Stimulated activated CD8-positive, alpha-beta memory T cell treated with anti-CD3 and anti-CD28 coated beads, Interleukin-7, amount 100 ng/mL, for 4 hours (primary cell): Measurements from ENCODE around the gene SCIN.
"Not testable (repeated sequence)": the region's sequence is repeated elsewhere in the genome, so short reads cannot be mapped to it uniquely, and the experiment has no call there.

Experiments used
- DNase-seq, 2 donors: peaks; one replicate each; pipeline ENCODE4 v3.0.0-alpha.2; 2020; ENCODE audit warnings: low read depth in 2 of 2

Gene SCIN

GRCh38 chr7:12686891-12687717 is 116.6 kb downstream of the SCIN start, which contains the start of gene ARL4A:
Gene ARL4A (plus strand): TSS chr7:12687633. CDS start chr7:12688255, 622 bp downstream.
- DNase-seq: peak; percentile 76 to 80

- no peak for DNase-seq
These were observed 117.2 kb downstream of the SCIN start for GRCh38 chr7:12687718-12688171.

GRCh38 chr7:12688485-12689170 is 118.1 kb downstream of the SCIN start:
- DNase-seq: not testable (repeated sequence)

GRCh38 chr7:12689451-12689850 is 118.9 kb downstream of the SCIN start:
- DNase-seq: no peak

- no peak for DNase-seq
These were observed 119.7 kb downstream of the SCIN start for GRCh38 chr7:12690041-12690878.

GRCh38 chr7:12691388-12691787 is 120.9 kb downstream of the SCIN start:
- DNase-seq: not testable (repeated sequence)

GRCh38 chr7:12692035-12692434 is 121.5 kb downstream of the SCIN start:
- no peak for DNase-seq

- DNase-seq: no peak
These were observed 122.1 kb downstream of the SCIN start for GRCh38 chr7:12692479-12693259.

- DNase-seq: no peak
These were observed 124.3 kb downstream of the SCIN start for GRCh38 chr7:12694817-12695216.

- DNase-seq: no peak
These were observed 125.4 kb downstream of the SCIN start for GRCh38 chr7:12695965-12696364.

GRCh38 chr7:12699299-12699698 is 128.8 kb downstream of the SCIN start:
- DNase-seq: no peak

GRCh38 chr7:12701433-12701832 is 130.9 kb downstream of the SCIN start:
- no peak for DNase-seq

- no peak for DNase-seq
These were observed 133.4 kb downstream of the SCIN start for GRCh38 chr7:12703881-12704280.

- DNase-seq: no peak
These were observed 135.4 kb downstream of the SCIN start for GRCh38 chr7:12705878-12706277.

- no peak for DNase-seq
These were observed 136.5 kb downstream of the SCIN start for GRCh38 chr7:12706900-12707536.

- DNase-seq: no peak
These were observed 137.8 kb downstream of the SCIN start for GRCh38 chr7:12708314-12708713.
